Limb (tissue), 2 donors: ENCODE results near the gene CKAP2.
"Not testable (repeated sequence)": the region's sequence is repeated elsewhere in the genome, so short reads cannot be mapped to it uniquely, and the experiment has no call there.

Experiments used
- DNase-seq, 2 donors: peaks; one replicate each; pipeline ENCODE4 v3.0.0-alpha.2; 2016; ENCODE audit errors: extremely low spot score in 2 of 2

The CKAP2 gene, protein sequence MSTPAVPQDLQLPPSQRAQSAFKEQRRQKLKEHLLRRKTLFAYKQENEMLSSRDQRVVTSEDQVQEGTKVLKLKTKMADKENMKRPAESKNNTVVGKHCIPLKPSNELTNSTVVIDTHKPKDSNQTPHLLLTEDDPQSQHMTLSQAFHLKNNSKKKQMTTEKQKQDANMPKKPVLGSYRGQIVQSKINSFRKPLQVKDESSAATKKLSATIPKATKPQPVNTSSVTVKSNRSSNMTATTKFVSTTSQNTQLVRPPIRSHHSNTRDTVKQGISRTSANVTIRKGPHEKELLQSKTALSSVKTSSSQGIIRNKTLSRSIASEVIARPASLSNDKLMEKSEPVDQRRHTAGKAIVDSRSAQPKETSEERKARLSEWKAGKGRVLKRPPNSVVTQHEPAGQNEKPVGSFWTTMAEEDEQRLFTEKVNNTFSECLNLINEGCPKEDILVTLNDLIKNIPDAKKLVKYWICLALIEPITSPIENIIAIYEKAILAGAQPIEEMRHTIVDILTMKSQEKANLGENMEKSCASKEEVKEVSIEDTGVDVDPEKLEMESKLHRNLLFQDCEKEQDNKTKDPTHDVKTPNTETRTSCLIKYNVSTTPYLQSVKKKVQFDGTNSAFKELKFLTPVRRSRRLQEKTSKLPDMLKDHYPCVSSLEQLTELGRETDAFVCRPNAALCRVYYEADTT

DNA sequence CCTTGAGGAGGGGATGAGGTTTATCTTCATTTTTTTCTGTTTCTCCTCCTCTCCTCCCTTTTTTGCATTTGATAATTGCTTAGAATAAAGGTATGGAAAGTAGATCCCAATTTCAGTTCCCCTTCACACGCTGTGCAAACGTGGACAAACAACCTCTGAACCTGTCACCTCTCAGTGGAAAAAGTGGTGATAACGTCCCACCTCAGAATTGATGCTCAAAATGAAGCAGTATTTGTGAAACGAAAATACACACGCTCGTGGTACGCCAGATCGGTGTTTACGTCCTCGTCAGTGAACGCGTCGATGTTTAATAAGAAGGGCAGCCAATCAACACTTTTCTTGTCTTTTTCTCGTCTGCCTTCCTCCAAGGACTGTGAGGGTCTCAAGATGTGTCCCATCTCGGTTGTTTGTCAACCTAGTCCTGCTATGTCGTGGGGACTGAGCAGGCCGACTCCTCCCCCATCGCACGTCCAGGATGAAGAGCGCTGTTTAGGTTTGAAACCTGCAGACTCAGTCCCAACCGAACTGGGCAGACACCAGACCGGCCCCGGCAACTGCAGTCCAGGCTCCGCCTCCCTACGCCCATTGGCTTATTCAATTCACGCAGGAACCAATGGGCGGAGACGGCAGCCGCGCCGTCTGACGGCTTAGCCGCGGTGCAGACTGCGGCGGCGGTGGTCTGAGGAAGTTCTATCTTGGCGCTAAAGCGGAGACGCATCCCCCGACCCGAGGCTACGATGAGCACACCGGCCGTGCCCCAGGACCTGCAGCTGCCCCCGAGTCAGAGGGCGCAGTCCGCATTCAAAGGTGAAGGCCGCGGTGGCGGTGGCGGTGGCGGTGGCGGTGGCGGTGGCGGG lies at the start of gene CKAP2:
Gene CKAP2 (plus strand): TSS at position 659 of the 857 bp plus-strand sequence. CDS start 79 bp downstream, at position 738.
- peak; percentile 94 for DNase-seq

DNA sequence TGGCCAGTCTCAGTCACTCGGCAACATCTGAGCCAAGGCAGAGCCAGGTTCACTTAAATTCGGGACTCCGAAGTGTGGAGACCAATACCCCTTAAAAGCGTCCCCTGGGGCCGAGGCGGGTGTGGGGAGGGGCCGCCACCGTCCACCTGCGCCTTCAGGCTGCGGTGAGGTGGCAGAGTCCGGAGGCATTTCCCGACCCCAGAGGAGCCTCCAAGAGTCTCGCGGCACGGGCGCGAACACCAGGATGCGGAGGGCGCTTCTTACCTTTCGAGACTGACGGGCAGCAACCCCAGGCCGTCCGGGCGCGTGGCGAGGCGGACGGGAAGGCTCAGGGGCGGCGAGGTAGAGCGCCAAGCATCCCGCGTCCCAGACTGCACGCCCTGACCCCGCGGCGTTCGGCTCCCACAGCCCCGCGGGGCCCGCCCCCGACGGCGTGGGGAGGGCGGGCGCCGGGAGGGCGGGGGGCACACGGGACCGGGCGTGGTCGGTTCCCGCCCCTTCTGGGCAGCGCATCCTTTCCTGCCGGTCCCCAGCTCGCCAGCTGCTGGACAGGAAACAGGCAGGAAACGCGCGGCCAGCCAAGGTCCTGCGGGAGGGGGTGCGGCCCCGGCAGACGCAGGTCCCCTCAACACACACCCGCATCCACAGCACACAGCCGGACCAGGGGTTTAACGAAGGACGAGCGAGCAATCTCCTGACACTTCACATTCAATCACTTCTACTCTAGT lies 49.3 kb upstream of the CKAP2 start, which contains the start of gene THSD1:
Gene THSD1 (minus strand): TSS at position 406 of the 728 bp plus-strand sequence. CDS start 3,572 bp downstream, outside the sequence.
- DNase-seq, result peak; percentile 24 to 58

DNA sequence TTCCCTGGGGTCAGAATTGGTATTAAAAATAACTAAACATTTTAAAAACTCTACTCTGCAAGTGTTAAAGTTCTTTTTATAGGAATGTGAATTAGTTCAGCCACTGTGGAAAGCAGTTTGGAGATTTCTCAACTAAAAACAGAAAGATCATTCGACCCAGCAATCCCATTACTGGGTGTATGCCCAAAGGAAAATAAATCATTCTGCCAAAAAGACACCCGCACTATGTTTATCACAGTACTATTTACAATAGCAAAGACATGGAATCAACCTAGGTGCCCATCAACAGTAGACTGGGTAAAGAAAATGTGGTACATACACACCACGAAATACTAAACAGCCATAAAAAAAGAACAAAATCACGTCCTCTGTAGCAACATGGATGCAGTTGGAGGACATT lies 48.6 kb upstream of the CKAP2 start:
- no peak for DNase-seq

DNA sequence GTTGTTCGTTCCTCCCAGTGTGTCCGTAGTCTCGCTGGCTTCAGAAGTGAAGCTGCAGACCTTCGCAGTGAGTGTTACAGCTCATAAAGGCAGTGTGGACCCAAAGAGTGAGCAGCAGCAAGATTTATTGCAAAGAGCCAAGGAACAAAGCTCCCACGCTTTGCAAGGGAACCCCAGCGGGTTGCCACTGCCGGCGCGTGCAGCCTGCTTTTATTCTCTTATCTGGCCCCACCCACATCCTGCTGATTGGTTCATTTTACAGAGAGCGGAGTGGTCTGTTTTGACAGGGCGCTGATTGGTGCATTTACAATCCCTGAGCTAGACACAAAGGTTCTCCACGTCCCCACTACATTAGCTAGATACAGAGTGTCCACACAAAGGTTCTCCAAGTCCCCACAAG lies 47.8 kb upstream of the CKAP2 start:
- not testable (repeated sequence) for DNase-seq

DNA sequence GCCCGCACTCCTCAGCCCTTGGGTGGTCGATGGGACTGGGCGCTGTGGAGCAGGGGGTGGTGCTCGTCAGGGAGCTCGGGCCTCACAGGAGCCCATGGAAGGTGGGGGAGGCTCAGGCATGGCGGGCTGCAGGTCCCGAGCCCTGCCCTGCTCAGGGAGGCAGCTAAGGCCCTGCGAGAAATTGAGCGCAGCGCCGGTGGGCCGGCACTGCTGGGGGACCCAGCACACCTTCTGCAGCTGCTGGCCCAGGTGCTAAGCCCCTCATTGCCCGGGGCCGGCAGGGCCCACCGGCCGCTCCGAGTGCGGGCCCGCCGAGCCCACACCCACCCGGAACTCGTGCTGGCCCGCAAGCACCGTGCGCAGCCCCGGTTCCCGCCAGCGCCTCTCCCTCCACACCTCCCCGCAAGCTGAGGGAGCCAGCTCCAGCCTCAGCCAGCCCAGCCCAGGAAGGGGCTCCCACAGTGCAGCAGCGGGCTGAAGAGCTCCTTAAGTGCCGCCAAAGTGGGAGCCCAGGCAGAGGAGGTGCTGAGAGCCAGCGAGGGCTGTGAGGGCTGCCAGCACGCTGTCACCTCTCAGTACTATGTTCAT lies 47.1 kb upstream of the CKAP2 start:
- DNase-seq, result not testable (repeated sequence)

DNA sequence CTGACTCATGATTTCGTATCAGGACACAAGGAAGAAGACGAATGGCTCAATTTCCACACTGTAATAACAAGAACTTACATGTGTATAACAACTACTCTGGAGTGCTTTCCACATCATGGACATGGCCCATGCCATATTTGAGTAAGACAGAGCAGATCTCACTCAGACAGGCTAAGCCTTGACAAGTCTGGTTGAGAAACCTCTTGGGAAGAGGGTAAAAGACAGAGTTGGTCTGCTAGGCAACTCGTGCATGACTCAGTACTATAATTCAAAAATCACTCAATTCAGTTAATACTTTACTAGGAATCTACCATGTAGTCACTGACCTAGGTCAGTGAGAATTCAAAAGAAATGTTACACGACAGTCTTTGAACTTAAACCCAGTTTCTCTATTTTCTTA lies 43.6 kb upstream of the CKAP2 start:
- no peak for DNase-seq

DNA sequence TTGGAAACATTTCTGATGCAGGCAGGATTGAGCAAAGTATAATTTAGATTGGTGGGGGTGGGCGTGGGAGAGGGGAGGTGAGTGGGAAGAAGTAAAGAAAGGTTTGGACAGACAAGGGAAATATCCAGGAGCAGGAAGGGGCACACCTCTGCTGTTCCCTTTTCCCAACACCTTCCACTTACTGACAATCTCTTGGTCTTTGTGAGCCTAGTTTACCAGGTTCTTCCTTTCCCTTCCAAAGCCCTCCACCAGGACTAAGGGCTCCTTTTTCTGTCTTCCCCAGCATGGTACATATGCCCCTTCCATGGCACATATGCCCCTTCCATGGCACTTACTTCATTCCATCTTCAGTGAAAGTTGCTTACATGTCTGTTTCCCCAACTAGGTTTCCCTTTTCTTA lies 43.1 kb upstream of the CKAP2 start:
- DNase-seq, result no peak

DNA sequence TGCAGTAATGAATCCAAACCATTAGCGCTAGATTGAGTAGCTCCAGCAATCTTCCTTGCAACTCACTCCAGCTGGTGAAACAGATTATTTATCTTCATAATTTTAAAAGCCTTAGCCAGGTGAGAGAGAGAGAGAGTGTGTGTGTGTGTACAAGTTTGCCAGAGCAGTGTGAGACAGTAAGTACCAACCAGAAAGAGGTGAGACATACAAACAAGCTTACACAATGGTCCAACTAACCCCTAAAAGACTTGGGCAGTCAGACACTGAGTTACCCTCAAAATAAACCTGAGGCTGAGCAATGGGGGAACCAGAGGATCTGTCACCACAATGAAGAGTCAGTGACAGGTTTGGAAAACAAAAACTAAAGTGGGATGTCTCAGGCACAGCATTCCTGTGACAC lies 41.2 kb upstream of the CKAP2 start:
- no peak for DNase-seq

DNA sequence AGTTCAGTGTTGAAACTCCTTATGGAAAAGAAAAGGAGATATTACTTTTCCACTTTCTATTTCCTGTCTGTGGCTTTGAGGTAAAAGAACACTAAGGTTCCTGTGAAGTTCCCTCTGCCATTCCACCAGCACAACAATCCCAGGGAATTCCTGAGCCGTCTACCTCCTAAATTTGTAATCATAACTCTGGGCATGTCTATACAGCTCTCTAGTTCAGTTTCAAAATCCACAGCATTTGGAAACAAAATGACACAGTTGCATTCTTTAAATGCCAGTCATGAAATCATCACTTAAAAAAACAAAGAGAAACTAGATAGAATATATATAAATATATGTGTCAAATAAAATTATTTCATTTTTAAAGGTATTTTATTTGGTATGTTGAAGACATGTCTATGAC lies 40.3 kb upstream of the CKAP2 start:
- DNase-seq, result no peak

DNA sequence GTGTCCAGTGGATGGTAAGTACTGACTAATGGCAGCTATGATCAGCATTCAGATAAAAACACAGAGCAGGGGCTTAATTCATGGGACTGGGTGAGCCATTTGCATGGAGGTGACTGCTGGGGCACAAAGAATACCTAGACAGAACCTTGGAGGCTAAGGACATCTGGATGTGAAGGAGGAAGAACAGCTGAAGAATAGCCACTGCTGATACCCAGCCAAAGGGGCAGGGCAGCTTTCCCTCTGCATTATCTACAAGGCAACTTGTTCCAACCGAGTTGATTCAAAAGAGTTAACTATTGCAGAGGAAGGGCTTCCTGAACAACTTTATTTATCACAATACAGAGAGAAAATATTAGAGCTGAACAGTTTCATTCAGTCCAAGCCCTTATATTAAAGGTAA lies 36.2 kb upstream of the CKAP2 start:
- DNase-seq, result no peak

DNA sequence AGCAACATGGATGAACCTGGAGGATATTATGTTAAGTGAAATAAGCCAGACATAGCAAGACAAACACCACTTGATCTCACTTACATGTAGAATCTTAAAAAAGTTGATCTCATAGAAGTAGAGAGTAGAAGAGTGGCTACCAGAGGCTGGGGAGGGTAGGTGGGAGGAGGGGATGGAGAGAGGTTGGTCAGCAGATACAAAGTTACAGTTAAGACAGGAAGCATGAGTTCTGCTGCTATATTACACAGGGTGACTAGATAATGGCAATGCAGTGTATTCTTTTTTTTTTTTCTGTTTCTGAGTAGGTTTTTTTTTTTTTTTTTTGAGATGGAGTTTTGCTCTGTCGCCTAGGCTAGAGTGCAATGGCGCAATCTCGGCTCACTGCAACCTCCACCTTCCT lies 34.1 kb upstream of the CKAP2 start:
- no peak for DNase-seq

DNA sequence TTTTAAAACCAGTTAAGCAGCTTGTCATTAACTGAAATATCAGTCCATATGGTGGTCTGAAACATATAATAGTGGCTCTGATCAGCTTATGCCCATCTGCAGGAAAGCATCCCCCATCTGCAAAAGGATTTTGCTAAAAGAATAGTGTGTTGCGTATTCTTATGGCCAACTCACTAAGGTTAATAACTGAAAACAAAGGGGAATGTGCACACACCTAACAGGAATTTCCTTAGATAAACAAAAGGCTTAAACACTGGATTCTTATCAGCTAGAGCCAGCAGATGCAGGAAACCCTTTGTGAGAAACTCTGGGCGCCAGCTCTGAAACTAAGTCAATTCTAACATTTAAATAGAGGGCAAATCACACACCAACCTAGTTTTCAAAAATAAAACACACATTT lies 27.0 kb upstream of the CKAP2 start:
- DNase-seq, result no peak

DNA sequence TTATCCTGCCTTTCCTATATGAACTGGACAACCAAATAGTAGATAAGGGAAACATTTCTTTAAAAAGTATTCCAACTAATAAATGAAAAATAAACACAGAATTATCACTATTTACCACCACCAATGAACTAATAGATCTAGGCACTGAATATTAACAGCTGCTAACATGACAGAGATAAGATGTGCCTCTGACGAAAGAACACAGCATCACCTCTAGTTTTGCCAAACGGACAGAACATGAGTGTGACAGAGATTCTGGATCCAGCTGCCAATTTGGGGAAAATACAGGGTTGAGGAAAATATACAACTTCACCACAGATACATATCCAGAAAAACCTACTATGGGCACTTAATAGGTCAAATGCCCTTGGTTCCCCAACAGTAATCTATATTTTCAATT lies 22.8 kb upstream of the CKAP2 start:
- no peak for DNase-seq

DNA sequence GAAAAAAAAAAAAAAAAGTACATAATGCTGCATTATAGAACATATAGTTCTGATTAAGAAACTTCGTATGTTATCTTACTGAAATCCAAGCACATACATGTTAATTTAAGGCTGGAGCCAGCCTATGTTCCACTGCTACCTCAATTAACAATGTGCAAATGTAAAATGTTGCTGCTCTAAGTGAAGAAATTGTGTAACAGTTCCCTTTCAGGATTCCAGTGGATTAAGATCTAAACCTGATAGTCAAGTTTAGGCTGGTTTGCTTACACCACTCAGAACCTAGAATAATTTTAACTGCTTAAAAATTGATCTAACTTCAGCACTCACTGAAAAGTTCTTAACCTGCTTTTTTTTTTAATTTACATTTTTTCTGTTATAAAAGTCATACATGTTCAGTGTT lies 9.0 kb upstream of the CKAP2 start:
- no peak for DNase-seq

DNA sequence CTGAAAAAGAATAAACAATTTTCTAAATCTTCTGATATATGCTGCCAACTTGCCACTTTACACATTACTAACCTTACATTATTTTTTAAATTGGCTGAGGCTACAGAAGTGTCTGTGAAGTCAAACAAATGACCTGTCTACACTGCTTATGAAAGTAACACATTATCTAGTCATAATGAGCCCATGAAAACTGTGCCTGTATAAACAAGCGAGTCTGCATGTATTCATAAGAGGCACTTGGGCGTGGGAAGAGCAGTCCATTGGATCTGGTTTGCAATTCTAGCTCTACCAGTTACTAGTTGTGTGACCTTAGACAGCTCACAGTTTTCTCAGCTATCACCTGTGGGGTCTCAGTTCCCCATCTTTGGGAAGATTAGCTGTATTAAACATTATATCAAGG lies 7.9 kb upstream of the CKAP2 start:
- DNase-seq, result no peak

DNA sequence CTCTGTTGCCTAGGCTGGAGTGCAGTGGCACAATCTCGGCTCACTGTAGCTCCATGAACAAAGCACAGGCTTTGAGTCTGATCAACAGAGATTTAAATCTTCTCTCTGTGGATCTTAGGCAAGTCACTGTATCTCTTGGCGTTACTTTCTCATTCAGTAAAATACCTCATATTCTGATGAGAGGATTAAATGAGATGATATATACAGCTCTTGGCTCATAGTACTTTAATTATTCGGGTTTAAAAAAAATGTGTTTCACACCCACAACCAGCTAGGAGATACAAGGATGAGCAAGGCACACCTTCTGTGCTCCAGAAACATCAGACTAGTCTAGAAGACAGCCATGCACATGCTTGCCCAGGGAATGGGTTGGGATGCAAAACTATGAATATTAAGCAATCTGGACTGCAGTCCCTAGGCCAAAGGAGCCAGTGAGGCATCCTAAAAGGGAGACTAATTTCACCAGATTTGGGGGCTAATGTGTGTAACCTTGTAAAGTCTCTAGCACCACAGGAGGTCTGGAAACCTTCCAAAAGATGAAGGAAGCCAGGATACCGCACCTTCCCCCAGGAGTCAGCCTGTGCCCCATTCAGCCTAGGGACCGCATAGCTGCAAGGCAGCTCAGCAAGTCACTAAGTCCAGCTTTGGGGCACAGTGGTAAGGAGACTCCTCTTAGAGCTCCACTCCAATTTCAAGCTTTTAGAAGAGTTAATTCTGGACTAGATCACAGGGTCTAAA lies 7.3 kb upstream of the CKAP2 start:
- no peak for DNase-seq

DNA sequence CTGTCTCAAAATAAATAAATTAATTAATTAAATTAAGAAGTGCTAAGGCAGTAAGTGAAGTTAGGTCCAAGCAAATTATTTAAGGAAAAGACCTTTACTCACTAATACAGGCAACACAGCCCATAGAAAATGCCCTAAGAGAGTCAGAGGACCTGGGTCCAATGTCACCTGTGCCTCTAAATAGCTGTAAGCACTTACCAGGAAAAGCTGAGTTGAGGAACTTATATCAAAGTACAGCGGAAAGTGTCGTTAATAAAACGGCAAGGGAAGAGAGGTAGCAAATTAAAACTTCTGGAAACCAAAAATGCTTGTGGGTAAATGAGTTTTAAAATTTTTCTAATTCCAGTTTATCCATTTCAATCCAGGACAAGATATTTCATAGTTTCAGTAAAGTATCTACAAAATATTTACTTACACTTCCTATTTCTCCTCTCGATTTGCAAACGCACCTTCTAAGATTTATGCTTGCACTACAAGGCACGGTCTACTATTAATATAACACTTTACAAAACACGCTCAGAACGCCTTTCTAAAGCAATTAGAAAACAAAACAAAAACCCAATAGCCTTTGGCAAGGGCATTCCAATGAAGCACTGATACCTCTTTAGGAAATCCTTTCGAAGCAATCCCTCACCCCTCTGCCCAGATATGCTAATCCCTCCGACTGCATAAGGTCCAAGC lies 5.8 kb upstream of the CKAP2 start:
- DNase-seq, result peak in 1 of 2 donors; percentile 4

DNA sequence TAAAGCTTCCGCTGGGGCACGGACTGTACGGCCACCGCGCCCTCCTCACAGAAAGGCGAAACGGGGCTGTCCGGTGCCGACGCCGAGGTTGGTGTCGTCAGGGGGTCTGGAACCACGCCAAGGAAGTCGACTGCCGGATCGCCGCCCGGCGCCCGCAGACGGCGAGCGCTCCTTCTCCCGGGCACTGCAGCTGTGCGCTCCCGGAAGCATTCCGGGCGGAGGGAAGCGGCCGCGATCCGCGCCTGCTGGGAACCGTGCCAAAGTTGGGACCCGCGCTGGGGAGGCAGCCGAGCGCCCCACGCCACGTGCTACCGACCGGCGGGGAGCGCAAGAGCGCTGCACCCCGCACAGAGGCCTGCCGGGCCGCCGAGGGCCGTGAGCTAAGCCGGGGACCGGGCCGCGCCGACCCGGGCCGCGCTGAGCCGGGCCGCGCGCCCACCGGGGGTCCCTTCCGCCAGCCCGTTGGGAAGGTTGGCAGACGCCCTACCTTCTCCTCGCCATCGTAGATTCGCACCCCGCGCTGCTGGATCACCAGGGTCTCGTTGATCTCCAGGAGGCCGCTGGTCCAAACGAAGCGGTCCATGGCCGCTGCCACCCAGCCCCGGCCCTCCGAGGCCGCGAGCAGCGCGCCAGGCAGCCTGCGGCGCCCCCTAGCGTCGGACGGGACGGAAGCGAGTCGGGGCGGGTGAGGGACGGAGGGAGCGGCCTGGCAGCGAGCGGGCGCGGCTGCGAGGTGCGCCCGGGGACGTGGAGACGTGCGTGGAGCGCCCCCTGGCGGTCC lies 5.1 kb upstream of the CKAP2 start, which contains the start of gene VPS36:
Gene VPS36 (minus strand): TSS at position 623 of the 781 bp plus-strand sequence. CDS start 40 bp downstream, at position 583.
- peak; percentile 97 to 99 for DNase-seq

DNA sequence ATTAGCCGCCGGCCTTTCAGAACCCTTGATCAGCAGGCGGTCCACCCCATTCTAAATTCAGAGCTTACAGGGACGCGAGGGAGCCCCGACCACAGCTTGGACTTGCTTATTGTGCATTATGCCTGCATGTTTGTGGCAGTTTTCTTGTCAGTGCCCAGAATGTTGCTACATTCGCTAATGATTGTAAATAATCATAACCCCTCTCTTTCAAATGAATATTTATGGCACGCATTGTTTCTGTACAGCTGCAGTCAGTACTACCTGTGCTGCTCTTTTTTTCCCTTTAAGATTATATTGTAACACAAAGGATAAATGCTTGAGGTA lies 4.5 kb upstream of the CKAP2 start:
- no peak for DNase-seq
